CD8-positive, alpha-beta memory T cell (primary cell): ENCODE results near the gene TGFBI. TPM values are rescaled to one million over a fixed set of nuclear protein-coding genes. Genes with fewer than 3 reads are reported as not detected.

ENCODE experiments used
- CTCF ChIA-PET: fragments of 350-600 bp; sonication (Branson Sonifier 250); formaldehyde crosslinking; loops from one replicate; lab custom pipeline; 2021; ENCODE audit warnings: antibody characterized with exemption; lab: Charles Lee
- POLR2A ChIA-PET: fragments of 350-600 bp; sonication (Branson Sonifier 250); formaldehyde crosslinking; loops from one replicate; lab custom pipeline; 2021; ENCODE audit warnings: antibody characterized with exemption; lab: Charles Lee
- DNase-seq, 5 donors: peaks; one replicate each; pipeline versions ENCODE4 v3.0.0 to v3.0.0-alpha.2; 2020 to 2022; ENCODE audit warnings: mixed read lengths in 1 of 5
- H3K27ac ChIP-seq: one replicate; pipeline ENCODE4 v1.7.0; 2013; ENCODE audit warnings: low read depth, mild to moderate bottlenecking, low read length, moderate library complexity
- H3K27me3 ChIP-seq: 2 replicates; pipeline ENCODE4 v1.7.0; 2013; ENCODE audit warnings: low read length, mild to moderate bottlenecking; ENCODE audit not compliant: insufficient read depth, poor library complexity, severe bottlenecking
- H3K36me3 ChIP-seq: 2 replicates; pipeline ENCODE4 v1.7.0; 2013; ENCODE audit warnings: mild to moderate bottlenecking, low read length, moderate library complexity; ENCODE audit not compliant: insufficient read depth
- H3K4me1 ChIP-seq: 2 replicates; pipeline ENCODE4 v1.7.0; 2013; ENCODE audit warnings: mild to moderate bottlenecking, low read length, moderate library complexity; ENCODE audit not compliant: insufficient read depth
- H3K4me3 ChIP-seq: 2 replicates; pipeline ENCODE4 v1.7.0; 2013; ENCODE audit warnings: mild to moderate bottlenecking, low read length
- H3K9me3 ChIP-seq: 2 replicates; pipeline ENCODE4 v1.7.0; 2013; ENCODE audit warnings: mild to moderate bottlenecking, low read length
- H3K27ac Mint-ChIP-seq, 8 donors: one replicate each; pipeline ENCODE4 v1.8.0; 2020 to 2021; ENCODE audit warnings: mixed read lengths in 8 of 8, mild to moderate bottlenecking in 6 of 8, inconsistent platforms in 3 of 8, moderate library complexity in 3 of 8
- H3K27me3 Mint-ChIP-seq, 2 donors: one replicate each; pipeline ENCODE4 v1.8.0; 2020 to 2021; ENCODE audit warnings: mixed read lengths in 2 of 2, mild to moderate bottlenecking in 1 of 2, moderate library complexity in 1 of 2
- H3K36me3 Mint-ChIP-seq, 3 donors: one replicate each; pipeline ENCODE4 v1.8.0; 2020 to 2021; ENCODE audit warnings: mixed read lengths in 3 of 3, inconsistent platforms in 1 of 3, mild to moderate bottlenecking in 1 of 3
- H3K4me1 Mint-ChIP-seq, 3 donors: one replicate each; pipeline ENCODE4 v1.8.0; 2020 to 2021; ENCODE audit warnings: mixed read lengths in 3 of 3, inconsistent platforms in 1 of 3, mild to moderate bottlenecking in 1 of 3
- H3K4me3 Mint-ChIP-seq, 7 donors: one replicate each; pipeline ENCODE4 v1.8.0; 2020 to 2021; ENCODE audit warnings: mixed read lengths in 7 of 7, mild to moderate bottlenecking in 6 of 7, moderate library complexity in 4 of 7, inconsistent platforms in 2 of 7
- H3K9me3 Mint-ChIP-seq, 5 donors: one replicate each; pipeline ENCODE4 v1.8.0; 2020 to 2022; ENCODE audit warnings: mixed read lengths in 5 of 5, mild to moderate bottlenecking in 3 of 5, moderate library complexity in 2 of 5, inconsistent platforms in 1 of 5
- polyA plus RNA-seq: library from polyadenylated mRNA; unstranded; fragments of 300-500 nt; fragmentation: Illumina TruSeq; gene quantifications from one replicate; pipeline ENCODE4 v1.2.3, GENCODE V29; 2021
- total RNA-seq, 2 experiments: library from RNA; stranded (reverse); gene quantifications; one replicate each; pipeline ENCODE4 v1.2.3, GENCODE V29; 2021

TGFBI gene
- total and polyA plus RNA-seq, 3 experiments from 2014 or later = 4.9 to 9.2 (median 8.8) TPM

GRCh38 chr5:136037001-136037705 is 8.4 kb downstream of the TGFBI start:
- POLR2A ChIA-PET = interaction anchor here (1.1 kb wide), 1 partner anchor 11 kb away, joined by 3 read pairs; no protein-coding TSS in a partner anchor

GRCh38 chr5:136038635-136039034 is 9.8 kb downstream of the TGFBI start:
- Mint-ChIP-seq H3K36me3 (peaks cover 0 to 10% (median 2%) of the 10 kb centered on the region in 3 donors), H3K27me3 (peaks cover 0 to 2% of the 10 kb centered on the region in 2 donors), H3K4me1 (peaks cover 47 to 71% (median 51%) of the 10 kb centered on the region in 3 donors), H3K9me3 (no peaks in the 10 kb centered on the region), H3K4me3 (no peak overlapping the region), H3K27ac (no peak overlapping the region)
- no peak overlapping the region for H3K27ac ChIP-seq
- H3K27me3 ChIP-seq = no peaks in the 10 kb centered on the region
- H3K4me1 ChIP-seq = peaks cover 25% of the 10 kb centered on the region
- DNase-seq = no peak
- no peak overlapping the region for H3K4me3 ChIP-seq
- ChIA-PET CTCF (no interaction called here), POLR2A (no interaction called here)
- no peaks in the 10 kb centered on the region for H3K36me3 ChIP-seq
- no peaks in the 10 kb centered on the region for H3K9me3 ChIP-seq

More at GRCh38 chr5:136037001-136037705, 8.4 kb downstream of the TGFBI start:
- Histone ChIP-seq H3K4me1 (peaks cover 25% of the 10 kb centered on the region), H3K27ac (peak overlapping the region; percentile 25), H3K4me3 (no peak overlapping the region), H3K27me3 (no peaks in the 10 kb centered on the region), H3K36me3 (no peaks in the 10 kb centered on the region), H3K9me3 (no peaks in the 10 kb centered on the region)
- H3K9me3 Mint-ChIP-seq = no peaks in the 10 kb centered on the region
- H3K36me3 Mint-ChIP-seq = peaks cover 0 to 10% (median 2%) of the 10 kb centered on the region in 3 donors
- peak in 4 of 5 donors; percentile 8 to 55 (median 32) for DNase-seq
- H3K4me1 Mint-ChIP-seq = peaks cover 43 to 73% (median 52%) of the 10 kb centered on the region in 3 donors
- H3K27ac Mint-ChIP-seq = peak overlapping the region; percentile 84 to 98 (median 93)
- H3K27me3 Mint-ChIP-seq = peaks cover 0 to 2% of the 10 kb centered on the region in 2 donors
- peak overlapping the region in 6 of 7 donors; percentile 36 to 81 (median 70) for H3K4me3 Mint-ChIP-seq
- CTCF ChIA-PET = interaction anchor here (1.0 to 1.9 kb wide), 4 partner anchors 9 to 46 kb away, joined by 3 to 6 read pairs (median 3); partner anchors contain the start of gene TGFBI

- no peaks in the 10 kb centered on the region for H3K9me3 ChIP-seq
- H3K27ac ChIP-seq = no peak overlapping the region
- peaks cover 0 to 10% (median 2%) of the 10 kb centered on the region in 3 donors for H3K36me3 Mint-ChIP-seq
- CTCF ChIA-PET = no interaction called here
- H3K4me1 Mint-ChIP-seq = peaks cover 43 to 66% (median 45%) of the 10 kb centered on the region in 3 donors
- H3K4me3 Mint-ChIP-seq = no peak overlapping the region
- H3K4me1 ChIP-seq = peaks cover 25% of the 10 kb centered on the region
- H3K4me3 ChIP-seq = no peak overlapping the region
- no peaks in the 10 kb centered on the region for H3K9me3 Mint-ChIP-seq
- DNase-seq = no peak
- H3K27me3 ChIP-seq = no peaks in the 10 kb centered on the region
- no peaks in the 10 kb centered on the region for H3K36me3 ChIP-seq
- H3K27me3 Mint-ChIP-seq = peaks cover 0 to 2% of the 10 kb centered on the region in 2 donors
- POLR2A ChIA-PET = no interaction called here
- H3K27ac Mint-ChIP-seq = peak overlapping the region in 2 of 8 donors; percentile 21 to 89
These were observed 10.4 kb downstream of the TGFBI start for GRCh38 chr5:136039202-136039601.

- CTCF ChIA-PET = interaction anchor here (1.0 kb wide), 1 partner anchor 12 kb away, joined by 3 read pairs; the partner anchor contains the start of gene TGFBI
- H3K36me3 Mint-ChIP-seq = peaks cover 0 to 10% (median 2%) of the 10 kb centered on the region in 3 donors
- Histone ChIP-seq H3K4me3 (no peak overlapping the region), H3K27ac (no peak overlapping the region), H3K27me3 (no peaks in the 10 kb centered on the region), H3K4me1 (peaks cover 23% of the 10 kb centered on the region), H3K9me3 (no peaks in the 10 kb centered on the region), H3K36me3 (no peaks in the 10 kb centered on the region)
- DNase-seq = no peak
- H3K27ac Mint-ChIP-seq = peak overlapping the region in 2 of 8 donors; percentile 76 to 89
- H3K9me3 Mint-ChIP-seq = no peaks in the 10 kb centered on the region
- H3K27me3 Mint-ChIP-seq = peaks cover 0 to 2% of the 10 kb centered on the region in 2 donors
- POLR2A ChIA-PET = no interaction called here
- peaks cover 33 to 53% (median 36%) of the 10 kb centered on the region in 3 donors for H3K4me1 Mint-ChIP-seq
- no peak overlapping the region for H3K4me3 Mint-ChIP-seq
These were observed 12.1 kb downstream of the TGFBI start for GRCh38 chr5:136040746-136041415.

GRCh38 chr5:136042156-136042555 is 13.4 kb downstream of the TGFBI start:
- Mint-ChIP-seq H3K4me3 (no peak overlapping the region), H3K9me3 (no peaks in the 10 kb centered on the region), H3K27me3 (peaks cover 0 to 2% of the 10 kb centered on the region in 2 donors), H3K4me1 (peaks cover 21 to 41% (median 23%) of the 10 kb centered on the region in 3 donors), H3K27ac (peak overlapping the region in 4 of 8 donors; percentile 67 to 77 (median 73)), H3K36me3 (peaks cover 0 to 10% (median 2%) of the 10 kb centered on the region in 3 donors)
- Histone ChIP-seq H3K9me3 (no peaks in the 10 kb centered on the region), H3K4me1 (peaks cover 10% of the 10 kb centered on the region), H3K4me3 (no peak overlapping the region), H3K36me3 (no peaks in the 10 kb centered on the region), H3K27me3 (no peaks in the 10 kb centered on the region), H3K27ac (no peak overlapping the region)
- no peak for DNase-seq
- ChIA-PET POLR2A (no interaction called here), CTCF (interaction anchor here (1.0 to 1.3 kb wide), 2 partner anchors 14 to 15 kb away, joined by 3 to 4 read pairs; partner anchors contain the start of gene TGFBI)

GRCh38 chr5:136042665-136043121 is 13.9 kb downstream of the TGFBI start:
- H3K36me3 Mint-ChIP-seq = peaks cover 0 to 5% (median under 1%) of the 10 kb centered on the region in 3 donors
- ChIA-PET CTCF (interaction anchor here (0.9 to 1.3 kb wide), 2 partner anchors 15 to 98 kb away, joined by 3 to 4 read pairs; no protein-coding TSS in a partner anchor), POLR2A (no interaction called here)
- no peaks in the 10 kb centered on the region for H3K27me3 Mint-ChIP-seq
- Histone ChIP-seq H3K4me1 (peaks cover 5% of the 10 kb centered on the region), H3K27ac (no peak overlapping the region), H3K4me3 (no peak overlapping the region), H3K36me3 (no peaks in the 10 kb centered on the region), H3K9me3 (no peaks in the 10 kb centered on the region), H3K27me3 (no peaks in the 10 kb centered on the region)
- H3K27ac Mint-ChIP-seq = peak overlapping the region in 7 of 8 donors; percentile 28 to 77 (median 67)
- DNase-seq = no peak
- H3K4me3 Mint-ChIP-seq = no peak overlapping the region
- H3K4me1 Mint-ChIP-seq = peaks cover 15 to 35% (median 18%) of the 10 kb centered on the region in 3 donors
- H3K9me3 Mint-ChIP-seq = no peaks in the 10 kb centered on the region

- H3K27ac Mint-ChIP-seq = peak overlapping the region in 1 of 8 donors; percentile 3
- POLR2A ChIA-PET = no interaction called here
- no peaks in the 10 kb centered on the region for H3K27me3 Mint-ChIP-seq
- Histone ChIP-seq H3K4me1 (no peaks in the 10 kb centered on the region), H3K36me3 (no peaks in the 10 kb centered on the region), H3K27ac (no peak overlapping the region), H3K9me3 (no peaks in the 10 kb centered on the region), H3K4me3 (no peak overlapping the region), H3K27me3 (no peaks in the 10 kb centered on the region)
- CTCF ChIA-PET = interaction anchor here (0.9 to 1.3 kb wide), 2 partner anchors 16 to 99 kb away, joined by 3 to 4 read pairs; no protein-coding TSS in a partner anchor
- H3K4me1 Mint-ChIP-seq = peaks cover 11 to 29% (median 13%) of the 10 kb centered on the region in 3 donors
- no peaks in the 10 kb centered on the region for H3K9me3 Mint-ChIP-seq
- H3K36me3 Mint-ChIP-seq = no peaks in the 10 kb centered on the region
- H3K4me3 Mint-ChIP-seq = no peak overlapping the region
- no peak for DNase-seq
These were observed 14.8 kb downstream of the TGFBI start for GRCh38 chr5:136043551-136043950.
